Spleen (tissue), 7 donors: Measurements from ENCODE around the gene DYNC2I2.

Experiments
- CTCF ChIP-seq, 11 experiments: fragments of 200-600 bp in 7 of 11; fragments of 450-650 bp in 4 of 11; sonication (generic) in 4 of 11; IDR thresholded peaks in 8 of 11; conservative IDR thresholded peaks in 3 of 11; 1 replicate in 7 of 11; 2 replicates in 4 of 11; pipeline versions ENCODE4 v1.4.0 to v1.8.0; 2016 to 2021; ENCODE audit warnings: antibody characterized with exemption in 11 of 11, inconsistent platforms in 4 of 11, mild to moderate bottlenecking in 1 of 11
- POLR2A ChIP-seq, 3 donors: fragments of 450-650 bp; IDR thresholded peaks; one replicate each; pipeline ENCODE4 v1.5.1; 2017; ENCODE audit warnings: antibody characterized with exemption in 3 of 3, mild to moderate bottlenecking in 1 of 3
- POLR2AphosphoS5 ChIP-seq, 3 donors: sonication (generic); formaldehyde crosslinking; IDR thresholded peaks; one replicate each; pipeline ENCODE4 v1.5.1; 2017; ENCODE audit warnings: antibody characterized with exemption in 3 of 3
- donor health status: DM: no; HTN: no; CAD: no; lungs with moderate emphysema.
- donor health status: DM: no; HTN: no; CAD: no.
- donor health status: DM: no; HTN: no; CAD: no.

- TF ChIP-seq CTCF (IDR thresholded peaks at IDR 0.05 in 8 of 11, conservative IDR thresholded peaks at IDR 0.05 in 3 of 11): no peak
- peak; percentile 72 to 86 (median 85) for TF ChIP-seq POLR2AphosphoS5 (IDR thresholded peaks at IDR 0.05)
- TF ChIP-seq POLR2A (IDR thresholded peaks at IDR 0.05): peak in 1 of 3 donors; percentile 71
Observed at GRCh38 chr9:128684325-128685199, 27.9 kb upstream of the DYNC2I2 start.
